Mesenchymal stem cell (in vitro differentiated cells and primary cell): ENCODE measurements around the gene PARP2.

Experiments
- DNase-seq: peaks from one replicate; pipeline ENCODE4 v3.0.0-alpha.2; 2013
- H2AFZ ChIP-seq: one replicate; pipeline ENCODE4 v1.6.1; 2013; ENCODE audit warnings: low read depth, mild to moderate bottlenecking, control low read depth, inconsistent platforms, low read length, moderate library complexity
- H2AK5ac ChIP-seq: 2 replicates; pipeline ENCODE4 v1.6.1; 2013; ENCODE audit warnings: low read length, moderate library complexity, mild to moderate bottlenecking, inconsistent platforms; ENCODE audit not compliant: severe bottlenecking
- H2BK120ac ChIP-seq: one replicate; pipeline ENCODE4 v1.6.1; 2013; ENCODE audit warnings: low read depth, mild to moderate bottlenecking, inconsistent platforms, low read length, moderate library complexity
- H2BK12ac ChIP-seq, 2 experiments: one replicate each; pipeline ENCODE4 v1.6.1; 2013; ENCODE audit warnings: inconsistent platforms in 2 of 2, low read length in 2 of 2, mild to moderate bottlenecking in 2 of 2, moderate library complexity in 2 of 2, control low read depth in 1 of 2
- H2BK15ac ChIP-seq: one replicate; pipeline ENCODE4 v1.6.1; 2013; ENCODE audit warnings: mild to moderate bottlenecking, low read depth, inconsistent platforms; ENCODE audit not compliant: poor library complexity, severe bottlenecking
- H2BK5ac ChIP-seq: 2 replicates; pipeline ENCODE4 v1.6.1; 2013; ENCODE audit warnings: low read depth, mild to moderate bottlenecking, low read length, control low read depth, inconsistent platforms; ENCODE audit not compliant: poor library complexity, severe bottlenecking
- H3K14ac ChIP-seq, 2 experiments: one replicate each; pipeline ENCODE4 v1.6.1; 2013; ENCODE audit warnings: inconsistent platforms in 2 of 2, low read length in 2 of 2, control low read depth in 1 of 2, mild to moderate bottlenecking in 1 of 2, moderate library complexity in 1 of 2
- H3K18ac ChIP-seq, 2 experiments: one replicate each; pipeline ENCODE4 v1.6.1; 2013; ENCODE audit warnings: inconsistent platforms in 2 of 2, low read length in 2 of 2, control low read depth in 1 of 2, low read depth in 1 of 2, mild to moderate bottlenecking in 1 of 2
- H3K23ac ChIP-seq, 2 experiments: one replicate each; pipeline ENCODE4 v1.6.1; 2013; ENCODE audit warnings: inconsistent platforms in 2 of 2, low read length in 2 of 2, mild to moderate bottlenecking in 2 of 2, moderate library complexity in 2 of 2, control low read depth in 1 of 2
- H3K27ac ChIP-seq: 2 replicates; pipeline ENCODE4 v1.5.1; 2013; ENCODE audit warnings: mild to moderate bottlenecking, moderate library complexity, low read length, control low read depth, inconsistent platforms; ENCODE audit not compliant: poor library complexity, severe bottlenecking
- H3K27me3 ChIP-seq, 2 experiments: 2 replicates each; pipeline versions ENCODE4 v1.6.1 to v1.7.0; 2013; ENCODE audit warnings: low read length in 2 of 2, mild to moderate bottlenecking in 2 of 2, moderate library complexity in 2 of 2, control low read depth in 1 of 2, inconsistent platforms in 1 of 2; ENCODE audit not compliant: control insufficient read depth in 1 of 2, insufficient read depth in 1 of 2
- H3K36me3 ChIP-seq, 2 experiments: 2 replicates each; pipeline versions ENCODE4 v1.6.1 to v1.7.0; 2013; ENCODE audit warnings: low read length in 2 of 2, control low read depth in 1 of 2, inconsistent platforms in 1 of 2, low read depth in 1 of 2, mild to moderate bottlenecking in 1 of 2; ENCODE audit not compliant: insufficient read depth in 2 of 2, control insufficient read depth in 1 of 2
- H3K4ac ChIP-seq, 2 experiments: one replicate each; pipeline ENCODE4 v1.6.1; 2013; ENCODE audit warnings: inconsistent platforms in 2 of 2, low read length in 2 of 2, mild to moderate bottlenecking in 2 of 2, moderate library complexity in 2 of 2, control low read depth in 1 of 2, low read depth in 1 of 2
- H3K4me1 ChIP-seq: 2 replicates; pipeline ENCODE4 v1.6.1; 2013; ENCODE audit warnings: low read depth, low read length, control low read depth; ENCODE audit not compliant: control insufficient read depth, insufficient read depth
- H3K4me2 ChIP-seq: 2 replicates; pipeline ENCODE4 v1.6.1; 2013; ENCODE audit warnings: low read length, mild to moderate bottlenecking, inconsistent platforms; ENCODE audit not compliant: poor library complexity, severe bottlenecking
- H3K4me3 ChIP-seq, 2 experiments: 2 replicates each; pipeline versions ENCODE4 v1.5.1 to v1.7.0; 2013; ENCODE audit warnings: low read length in 2 of 2, mild to moderate bottlenecking in 2 of 2, control low read depth in 1 of 2, low read depth in 1 of 2; ENCODE audit not compliant: insufficient read depth in 1 of 2
- H3K79me1 ChIP-seq: replicated peaks from 2 replicates; pipeline ENCODE4 v1.6.1; 2013; ENCODE audit warnings: mild to moderate bottlenecking, control low read depth, low read length, inconsistent platforms; ENCODE audit not compliant: poor library complexity, severe bottlenecking
- H3K9ac ChIP-seq: 2 replicates; pipeline ENCODE4 v1.7.0; 2013; ENCODE audit warnings: mild to moderate bottlenecking, low read length, moderate library complexity
- H3K9me3 ChIP-seq: 2 replicates; pipeline ENCODE4 v1.7.0; 2013; ENCODE audit warnings: mild to moderate bottlenecking, low read length; ENCODE audit not compliant: control insufficient read depth
- H4K8ac ChIP-seq: one replicate; pipeline ENCODE4 v1.6.1; 2013; ENCODE audit warnings: inconsistent platforms, mild to moderate bottlenecking, low read length, moderate library complexity
- H4K91ac ChIP-seq: one replicate; pipeline ENCODE4 v1.6.1; 2013; ENCODE audit warnings: mild to moderate bottlenecking, low read length, inconsistent platforms
- WGBS: methylation state at CpG from one replicate; pipeline ENCODE4 v1.1.7; 2013; ENCODE audit warnings: mixed read lengths; 5-methylcytosine and 5-hydroxymethylcytosine counted together

Gene PARP2

GRCh38 chr14:20379743-20380142 lies 36.3 kb downstream of the PARP2 start:
- Histone ChIP-seq H2AFZ (no peak overlapping the region), H3K27ac (no peak overlapping the region), H3K9ac (no peak overlapping the region), H2BK120ac (no peak overlapping the region), H3K4me2 (no peak overlapping the region), H3K9me3 (no peaks in the 10 kb centered on the region), H2BK5ac (no peak overlapping the region), H3K36me3 (peaks cover 89 to 96% of the 10 kb centered on the region in 2 experiments), H3K4ac (no peak overlapping the region), H3K4me3 (no peak overlapping the region), H2BK12ac (no peak overlapping the region), H3K23ac (no peak overlapping the region), H3K27me3 (no peaks in the 10 kb centered on the region), H3K4me1 (no peaks in the 10 kb centered on the region), H2AK5ac (no peak overlapping the region), H3K18ac (no peak overlapping the region), H4K91ac (no peak overlapping the region), H3K79me1 (peaks cover 14% of the 10 kb centered on the region), H3K14ac (no peak overlapping the region), H4K8ac (no peak overlapping the region), H2BK15ac (no peak overlapping the region)
- WGBS = 83% methylated on average over 1 of the region's 1 CpG
- no peak for DNase-seq

DNA sequence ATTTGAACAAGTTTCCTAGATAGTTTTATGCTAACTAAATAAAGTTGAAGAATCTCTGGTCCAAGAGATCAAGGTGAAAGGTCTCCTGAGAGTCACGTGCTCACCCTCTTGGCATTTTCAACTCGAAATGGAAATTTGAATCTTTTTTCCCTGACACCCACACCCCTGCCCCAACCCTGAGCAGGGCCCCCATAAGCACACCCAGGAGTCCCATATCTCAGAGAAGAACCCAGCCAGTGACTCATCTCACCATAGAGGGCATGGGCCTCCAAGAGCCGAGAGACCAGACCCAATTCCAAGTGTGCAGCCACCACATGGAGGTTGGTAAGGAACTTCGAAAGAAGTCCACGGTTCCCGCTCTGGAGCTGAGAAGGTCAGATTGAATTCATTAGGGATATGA lies 37.2 kb downstream of the PARP2 start:
- H3K4me2 ChIP-seq = no peak overlapping the region
- H3K27ac ChIP-seq = no peak overlapping the region
- peaks cover 14% of the 10 kb centered on the region for H3K79me1 ChIP-seq
- H3K18ac ChIP-seq = no peak overlapping the region
- no peak overlapping the region for H3K14ac ChIP-seq
- H2BK120ac ChIP-seq = no peak overlapping the region
- no peaks in the 10 kb centered on the region for H3K27me3 ChIP-seq
- no peak overlapping the region for H2BK5ac ChIP-seq
- H2AFZ ChIP-seq = no peak overlapping the region
- H2AK5ac ChIP-seq = no peak overlapping the region
- H2BK12ac ChIP-seq = no peak overlapping the region
- no peak overlapping the region for H3K4ac ChIP-seq
- no peaks in the 10 kb centered on the region for H3K4me1 ChIP-seq
- no peak overlapping the region for H4K91ac ChIP-seq
- no peak overlapping the region for H4K8ac ChIP-seq
- H3K36me3 ChIP-seq = peaks cover 91 to 97% of the 10 kb centered on the region in 2 experiments
- DNase-seq = no peak
- H3K4me3 ChIP-seq = no peak overlapping the region
- H3K9me3 ChIP-seq = no peaks in the 10 kb centered on the region
- 87% methylated on average over 6 of the region's 6 CpGs for WGBS
- no peak overlapping the region for H2BK15ac ChIP-seq
- H3K23ac ChIP-seq = no peak overlapping the region
- no peak overlapping the region for H3K9ac ChIP-seq

DNA sequence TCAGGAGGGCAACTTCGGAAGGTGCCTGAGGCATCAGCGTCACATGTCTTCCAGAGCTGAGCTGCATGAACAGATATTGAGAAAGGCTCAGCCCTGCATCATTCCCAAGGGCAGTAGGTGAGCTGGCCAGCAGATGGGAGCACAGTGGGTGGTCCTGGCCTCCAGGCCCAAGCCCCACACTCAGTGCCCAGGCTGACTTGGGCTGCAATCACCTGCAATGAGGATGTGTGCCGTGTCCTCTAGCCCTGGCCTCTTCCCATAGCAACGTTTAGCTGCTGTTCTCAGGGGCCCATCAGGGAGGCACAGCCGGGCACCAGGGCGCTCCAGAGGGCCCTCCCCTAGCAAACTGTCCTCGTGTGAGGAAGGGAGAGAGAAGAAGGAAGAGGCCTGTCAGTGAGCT lies 37.9 kb downstream of the PARP2 start:
- H3K18ac ChIP-seq = no peak overlapping the region
- H2BK120ac ChIP-seq = no peak overlapping the region
- H3K36me3 ChIP-seq = peaks cover 91 to 97% of the 10 kb centered on the region in 2 experiments
- no peaks in the 10 kb centered on the region for H3K4me1 ChIP-seq
- H2BK15ac ChIP-seq = no peak overlapping the region
- no peaks in the 10 kb centered on the region for H3K27me3 ChIP-seq
- DNase-seq = no peak
- H2AK5ac ChIP-seq = no peak overlapping the region
- H3K4ac ChIP-seq = no peak overlapping the region
- no peak overlapping the region for H4K8ac ChIP-seq
- no peaks in the 10 kb centered on the region for H3K9me3 ChIP-seq
- no peak overlapping the region for H3K4me2 ChIP-seq
- H3K27ac ChIP-seq = no peak overlapping the region
- H2BK12ac ChIP-seq = no peak overlapping the region
- no peak overlapping the region for H3K4me3 ChIP-seq
- no peak overlapping the region for H3K9ac ChIP-seq
- peaks cover 15% of the 10 kb centered on the region for H3K79me1 ChIP-seq
- H3K23ac ChIP-seq = no peak overlapping the region
- H3K14ac ChIP-seq = no peak overlapping the region
- H2BK5ac ChIP-seq = no peak overlapping the region
- H4K91ac ChIP-seq = no peak overlapping the region
- no peak overlapping the region for H2AFZ ChIP-seq
- 98% methylated on average over 7 of the region's 7 CpGs for WGBS

DNA sequence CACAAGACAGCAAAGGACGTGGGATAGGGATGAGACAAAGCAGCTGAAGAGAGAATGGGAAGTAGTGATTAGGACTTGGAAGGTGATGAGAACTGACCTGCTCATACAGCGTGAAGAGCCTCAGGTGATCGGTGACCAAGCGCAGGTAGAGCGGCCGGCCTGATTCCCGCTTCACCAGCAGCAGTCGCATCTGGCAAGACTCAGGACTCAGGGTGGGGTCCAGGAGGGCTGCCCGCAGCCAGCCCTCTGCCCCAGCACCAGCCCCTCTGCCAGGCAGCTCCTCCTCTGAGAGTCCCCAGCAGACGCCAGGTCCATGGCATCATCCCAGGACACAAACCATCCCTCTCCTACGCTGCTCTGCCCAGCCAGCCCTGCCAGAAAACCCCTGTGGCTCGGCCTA lies 39.1 kb downstream of the PARP2 start:
- H3K4me3 ChIP-seq = no peak overlapping the region

More for the DNA sequence above, 39.1 kb downstream of the PARP2 start:
- Histone ChIP-seq H4K91ac (no peak overlapping the region), H3K4me1 (no peaks in the 10 kb centered on the region), H2AK5ac (no peak overlapping the region), H3K9me3 (no peaks in the 10 kb centered on the region), H3K9ac (no peak overlapping the region), H3K18ac (no peak overlapping the region), H2BK15ac (no peak overlapping the region), H3K27me3 (no peaks in the 10 kb centered on the region), H3K79me1 (peaks cover 16% of the 10 kb centered on the region), H2BK120ac (no peak overlapping the region), H3K36me3 (peaks cover 90 to 94% of the 10 kb centered on the region in 2 experiments), H2AFZ (no peak overlapping the region), H2BK12ac (no peak overlapping the region), H2BK5ac (no peak overlapping the region), H3K27ac (no peak overlapping the region), H3K23ac (no peak overlapping the region), H4K8ac (no peak overlapping the region), H3K4ac (no peak overlapping the region), H3K14ac (no peak overlapping the region), H3K4me2 (no peak overlapping the region)
- no peak for DNase-seq
- WGBS = 99% methylated on average over 12 of the region's 12 CpGs
